ENCODE results near the gene BBIP1.

DNA sequence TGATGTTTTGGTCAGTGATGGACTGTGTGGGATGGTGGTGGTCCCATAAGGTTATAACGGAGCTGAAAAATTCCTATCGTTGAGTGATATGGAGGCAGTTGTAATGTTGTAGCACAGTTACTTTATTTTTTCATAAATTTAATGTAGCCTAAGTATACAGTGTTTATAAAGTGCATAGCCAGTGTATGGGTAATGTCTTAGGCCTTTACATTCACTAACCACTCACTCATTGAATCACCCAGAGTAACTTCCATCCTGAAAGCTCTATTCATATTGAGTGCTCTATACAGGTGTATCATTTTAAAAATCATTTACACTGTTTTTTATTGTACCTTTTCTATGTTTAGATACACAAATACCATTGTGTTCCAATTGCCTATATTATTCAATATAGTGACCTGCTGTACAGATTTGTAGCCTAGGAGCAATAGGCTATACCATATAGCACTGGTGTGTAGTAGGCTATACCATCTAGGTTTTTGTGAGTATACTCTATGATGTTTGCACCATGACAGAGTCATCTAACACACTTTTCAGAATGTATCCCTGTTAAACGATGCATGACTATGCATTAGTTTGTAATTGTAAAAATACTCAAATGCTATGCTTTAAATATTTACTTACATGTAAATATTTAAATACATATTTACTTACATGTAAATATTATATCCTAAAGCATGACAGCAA lies 26.2 kb downstream of the BBIP1 start:
- TF ChIP-seq GATA2 (IDR thresholded peaks at IDR 0.05; ENCODE audit: low read depth, low read length) (no peak), GATA3 (IDR thresholded peaks at IDR 0.05; ENCODE audit: low read depth, low read length) (no peak)

All from SH-SY5Y (cell line).